ENCODE measurements around the gene GLCE. TPM values are rescaled to one million over a fixed set of nuclear protein-coding genes. Genes with fewer than 3 reads are reported as not detected.

Gene GLCE
- total and polyA plus RNA-seq, 10 of the 15 experiments (the other 5 are each of a cell fraction or from before 2014, with no cell fraction given), result 2.1 to 11.9 (median 2.9) TPM

GRCh38 chr15:69159805-69160140 is 662 bp upstream of the GLCE start:
- Histone ChIP-seq H3K4me3 (peak overlapping the region; percentile 93), H3K79me2 (ENCODE audit: control insufficient read depth, insufficient read depth, low read length) (no peaks in the 10 kb centered on the region), H4K20me1 (ENCODE audit: control insufficient read depth, insufficient read depth) (no peaks in the 10 kb centered on the region), H3K27ac (ENCODE audit: control insufficient read depth, insufficient read depth) (no peak overlapping the region), H3K9me3 (replicated peaks; ENCODE audit: control insufficient read depth, insufficient read depth, low read length) (no peaks in the 10 kb centered on the region), H3K4me2 (ENCODE audit: control insufficient read depth, insufficient read depth) (peak overlapping the region; percentile 81), H3K9ac (ENCODE audit: control insufficient read depth, insufficient read depth, low read length) (no peak overlapping the region), H2AFZ (ENCODE audit: control insufficient read depth, low read depth, low read length) (peak overlapping the region; percentile 98), H3K27me3 (replicated peaks in 1 of 2; ENCODE audit: control insufficient read depth in 2 of 2, insufficient read depth in 2 of 2, low read length in 1 of 2) (peaks cover 0 to 5% of the 10 kb centered on the region in 2 experiments; a peak in 2 of 4 replicates), H3K36me3 (ENCODE audit: control insufficient read depth in 2 of 2, insufficient read depth in 2 of 2, low read length in 1 of 2) (no peaks in the 10 kb centered on the region), H3K4me1 (ENCODE audit: control insufficient read depth, insufficient read depth, low read length) (0 out of 2 replicates have a peak, but pooled peaks cover 4% of the 10 kb centered on the region)
- in situ Hi-C loops (cut with MboI), result no loop called here
- intact Hi-C loops (cut with micrococcal nuclease; ENCODE audit: unreplicated experiment), result loop anchor here (2.0 kb wide), 1 partner anchor 55 kb away; no protein-coding TSS in a partner anchor
- POLR2A ChIA-PET, result interaction anchor here (1.1 kb wide), 2 partner anchors 25 to 51 kb away, joined by 3 to 4 read pairs; no protein-coding TSS in a partner anchor
- SMC1A ChIA-PET (ENCODE audit: uncharacterized antibody, unreplicated experiment), result interaction anchor here (0.6 to 2.9 kb wide), 2 partner anchors 49 to 67 kb away, joined by 3 to 19 read pairs; no protein-coding TSS in a partner anchor
- no peak for DNase-seq (ENCODE audit: low read depth, low spot score)
- TF ChIP-seq HSF1 (IDR thresholded peaks at IDR 0.05; ENCODE audit: low read depth, low read length) (no peak), RELA (IDR thresholded peaks at IDR 0.05; ENCODE audit: borderline replicate concordance, partially characterized antibody) (no peak), TARDBP (IDR thresholded peaks at IDR 0.05; ENCODE audit: borderline replicate concordance) (no peak), MTA2 (IDR thresholded peaks at IDR 0.05; ENCODE audit: low read depth) (peak; percentile 32; the same call in 1 of the 2 replicates)
- RAD21 ChIA-PET (ENCODE audit: unreplicated experiment), result interaction anchor here (0.9 kb wide), 1 partner anchor 49 kb away, joined by 3 read pairs; no protein-coding TSS in a partner anchor
- CTCF ChIA-PET, result interaction anchor here (1.2 kb wide), 1 partner anchor 303 kb away, joined by 4 read pairs; no protein-coding TSS in a partner anchor
- FAIRE-seq, result no peak
- no TSS peak for BruUV-seq (replicated peaks)
- no peak for ATAC-seq
- 23% methylated on average over 7 of the region's 7 CpGs for WGBS (ENCODE audit: insufficient coverage, insufficient replicate concordance, low lambda C conversion rate, missing lambda C conversion rate)

Data from GM12878 (cell line).